Omental fat pad (tissue), 4 donors: ENCODE data around the gene ARID5B. TPM values are rescaled to one million over a fixed set of nuclear protein-coding genes. Genes with fewer than 3 reads are reported as not detected.
A peak's percentile ranks its signal among the peaks of the same experiment; 100 is the strongest.

ENCODE experiments used
- ATAC-seq: fragments of 150-250 bp; one replicate; pipeline ENCODE4 v1.9.1; 2016; ENCODE audit warnings: mild to moderate bottlenecking, moderate library complexity; ENCODE audit not compliant: low FRiP score
- DNase-seq: peaks from one replicate; pipeline ENCODE4 v3.0.0-alpha.2; 2019; ENCODE audit warnings: low spot score
- total RNA-seq, 4 donors: library from RNA; depleted of rRNA; stranded (reverse); fragments of >200 nt; gene quantifications; one replicate each; pipeline ENCODE4 v1.1.0, GENCODE V29; 2016
- TF ChIP-seq, protein P1 (sequence below), 3 donors: fragments of 450-650 bp; IDR thresholded peaks; one replicate each; pipeline ENCODE4 v1.5.1; 2016 to 2017; ENCODE audit warnings: antibody characterized with exemption in 3 of 3, mild to moderate bottlenecking in 3 of 3, moderate library complexity in 2 of 3

Gene ARID5B
- total RNA-seq, 4 donors from 2014 or later, result 57.5 to 163 (median 123) TPM

DNA sequence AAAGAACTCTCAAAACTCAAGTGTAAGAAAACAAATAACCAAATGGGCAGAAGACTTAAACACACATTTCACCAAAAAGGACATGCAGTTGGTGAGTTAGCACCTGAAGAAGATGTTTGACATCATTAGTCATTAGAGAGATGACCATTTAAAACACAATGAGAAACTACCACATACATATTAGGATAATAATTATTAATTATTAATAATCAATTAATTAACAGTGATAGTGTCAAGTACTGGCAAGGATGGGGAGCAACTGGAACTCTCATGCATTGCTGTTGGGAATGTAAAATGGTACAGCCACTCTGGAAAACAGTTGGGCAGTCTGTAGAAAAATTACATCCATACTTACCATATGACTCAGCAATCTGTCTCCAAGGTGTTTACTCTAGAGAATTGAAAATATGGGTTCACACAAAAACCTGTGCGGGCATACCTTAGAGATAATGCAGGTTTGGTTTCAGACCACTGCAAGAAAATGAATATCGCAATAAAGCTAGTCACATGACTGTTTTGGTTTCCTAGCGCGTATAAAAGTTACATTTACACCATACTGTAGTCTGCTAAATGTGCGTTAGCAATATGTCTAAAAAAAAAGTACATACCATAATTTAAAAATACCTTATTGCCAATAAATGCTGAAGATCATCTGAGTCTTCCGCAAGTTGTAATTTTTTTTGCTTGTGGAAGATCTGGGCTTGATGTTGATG, 30.3 kb downstream of the ARID5B start:
- ATAC-seq (no peak), DNase-seq (no peak)
- TF ChIP-seq, protein P1, sequence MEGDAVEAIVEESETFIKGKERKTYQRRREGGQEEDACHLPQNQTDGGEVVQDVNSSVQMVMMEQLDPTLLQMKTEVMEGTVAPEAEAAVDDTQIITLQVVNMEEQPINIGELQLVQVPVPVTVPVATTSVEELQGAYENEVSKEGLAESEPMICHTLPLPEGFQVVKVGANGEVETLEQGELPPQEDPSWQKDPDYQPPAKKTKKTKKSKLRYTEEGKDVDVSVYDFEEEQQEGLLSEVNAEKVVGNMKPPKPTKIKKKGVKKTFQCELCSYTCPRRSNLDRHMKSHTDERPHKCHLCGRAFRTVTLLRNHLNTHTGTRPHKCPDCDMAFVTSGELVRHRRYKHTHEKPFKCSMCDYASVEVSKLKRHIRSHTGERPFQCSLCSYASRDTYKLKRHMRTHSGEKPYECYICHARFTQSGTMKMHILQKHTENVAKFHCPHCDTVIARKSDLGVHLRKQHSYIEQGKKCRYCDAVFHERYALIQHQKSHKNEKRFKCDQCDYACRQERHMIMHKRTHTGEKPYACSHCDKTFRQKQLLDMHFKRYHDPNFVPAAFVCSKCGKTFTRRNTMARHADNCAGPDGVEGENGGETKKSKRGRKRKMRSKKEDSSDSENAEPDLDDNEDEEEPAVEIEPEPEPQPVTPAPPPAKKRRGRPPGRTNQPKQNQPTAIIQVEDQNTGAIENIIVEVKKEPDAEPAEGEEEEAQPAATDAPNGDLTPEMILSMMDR (IDR thresholded peaks at IDR 0.05), result no peak

DNA sequence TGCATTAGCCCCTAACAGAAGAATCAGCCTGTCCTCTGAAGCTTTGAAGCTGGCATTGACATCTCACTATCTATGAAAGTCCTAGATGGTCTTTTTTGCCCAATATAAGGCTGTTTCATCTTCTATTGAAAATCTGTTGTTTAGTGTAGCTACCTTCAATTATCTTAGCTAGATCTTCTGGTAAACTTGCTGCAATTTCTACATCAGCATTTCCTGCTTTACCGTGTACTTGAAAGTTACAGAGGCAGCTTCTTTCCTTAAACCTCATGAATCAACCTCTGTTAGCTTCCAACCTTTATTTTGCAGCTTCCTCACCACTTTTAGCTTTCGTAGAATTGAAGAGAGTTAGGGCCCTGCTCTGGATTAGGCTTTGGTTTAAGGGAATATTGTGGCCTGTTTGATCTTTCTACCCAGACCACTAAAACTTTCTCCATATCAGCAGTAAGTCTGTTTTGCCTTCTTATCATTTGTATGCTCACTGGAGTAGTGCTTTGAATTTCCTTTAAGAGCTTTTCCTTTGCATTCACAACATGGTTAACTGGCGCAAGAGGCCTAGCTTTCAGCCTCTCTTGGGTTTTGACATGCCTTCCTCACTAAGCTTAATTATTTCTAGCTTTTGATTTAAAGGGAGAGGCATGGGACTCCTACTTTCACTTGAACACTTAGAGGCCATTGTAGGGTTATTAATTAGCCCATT, 32.5 kb downstream of the ARID5B start:
- no peak for DNase-seq
- ATAC-seq, result no peak
- TF ChIP-seq, protein P1 (IDR thresholded peaks at IDR 0.05), result no peak

GRCh38 chr10:61935077-61935476, 33.6 kb downstream of the ARID5B start:
- DNase-seq, result no peak
- TF ChIP-seq, protein P1 (IDR thresholded peaks at IDR 0.05), result no peak
- ATAC-seq, result no peak

GRCh38 chr10:61936770-61937169, 35.3 kb downstream of the ARID5B start:
- no peak for DNase-seq
- TF ChIP-seq, protein P1 (IDR thresholded peaks at IDR 0.05), result no peak

DNA sequence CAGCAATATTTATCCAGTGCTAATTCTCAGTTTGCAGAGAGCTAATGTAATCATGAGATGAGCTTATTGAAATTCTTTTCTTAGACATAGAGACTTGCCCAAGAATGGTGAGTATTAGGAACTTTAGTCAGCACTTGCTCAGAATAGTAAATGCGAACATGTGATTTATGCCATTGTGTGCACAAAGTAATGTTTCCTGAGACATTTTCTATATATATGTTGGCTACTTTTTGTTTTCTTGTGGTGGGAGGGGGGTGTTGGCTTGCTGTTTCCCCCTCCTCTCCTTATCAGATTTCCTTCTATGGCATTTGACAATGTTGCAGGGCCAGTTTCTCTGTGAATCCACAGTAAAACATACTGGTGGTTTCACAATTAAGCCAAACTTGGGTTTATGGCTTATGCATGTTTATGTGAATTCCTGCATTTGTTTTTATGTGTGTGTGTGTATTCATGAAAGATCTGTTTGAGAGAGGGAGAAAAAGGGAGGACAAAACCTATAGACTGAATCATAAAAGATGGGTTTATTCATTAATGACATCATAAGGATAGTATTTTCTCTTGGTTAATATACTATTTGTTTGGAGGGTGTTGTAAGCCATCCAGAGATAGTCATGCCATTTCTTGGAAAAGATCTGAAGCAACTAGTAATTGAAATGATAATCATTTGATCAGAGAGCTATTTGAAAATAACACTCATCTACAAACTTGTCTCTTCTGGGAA, 36.3 kb downstream of the ARID5B start:
- no peak for DNase-seq
- TF ChIP-seq, protein P1 (IDR thresholded peaks at IDR 0.05), result no peak
- peak; percentile 70 for ATAC-seq

More at GRCh38 chr10:61936770-61937169, 35.3 kb downstream of the ARID5B start:
- no peak for ATAC-seq

DNA sequence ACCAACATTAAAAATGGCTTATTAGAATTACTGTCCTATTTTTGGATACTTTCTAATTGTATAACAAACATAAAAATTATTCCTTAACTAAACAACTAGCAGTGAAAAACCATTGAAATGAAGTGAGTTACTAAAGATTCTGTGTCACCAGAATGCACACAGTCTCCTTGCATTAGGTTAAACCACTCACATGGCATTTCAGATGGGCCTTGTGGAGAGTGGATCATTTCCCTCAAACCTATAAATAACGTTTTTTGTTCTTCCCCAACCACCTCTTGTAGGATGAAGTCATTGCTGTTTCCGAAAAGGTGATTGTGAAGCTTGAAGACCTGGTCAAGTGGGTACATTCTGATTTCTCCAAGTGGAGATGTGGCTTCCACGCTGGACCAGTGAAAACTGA, 38.4 kb downstream of the ARID5B start:
- TF ChIP-seq, protein P1 (IDR thresholded peaks at IDR 0.05), result no peak
- ATAC-seq (no peak), DNase-seq (no peak)
